Endothelial cell (in vitro differentiated cells): ENCODE results near the gene AADACL4. TPM values are rescaled to one million over a fixed set of nuclear protein-coding genes. Genes with fewer than 3 reads are reported as not detected.
"Not testable (repeated sequence)": the region's sequence is repeated elsewhere in the genome, so short reads cannot be mapped to it uniquely, and the experiment has no call there.

Experiments used
- DNase-seq: peaks from one replicate; pipeline ENCODE4 v3.0.0; 2021; ENCODE audit warnings: low spot score
- H3K27ac Mint-ChIP-seq: one replicate; pipeline ENCODE4 v1.8.0; 2021; ENCODE audit warnings: mixed read lengths, inconsistent platforms; ENCODE audit not compliant: unreplicated experiment
- H3K27me3 Mint-ChIP-seq: one replicate; pipeline ENCODE4 v1.8.0; 2021; ENCODE audit warnings: mild to moderate bottlenecking, moderate library complexity, mixed read lengths, inconsistent platforms; ENCODE audit not compliant: unreplicated experiment
- H3K36me3 Mint-ChIP-seq: one replicate; pipeline ENCODE4 v1.8.0; 2021; ENCODE audit warnings: mild to moderate bottlenecking, low read depth, mixed read lengths, inconsistent platforms; ENCODE audit not compliant: unreplicated experiment
- H3K4me1 Mint-ChIP-seq: one replicate; pipeline ENCODE4 v1.8.0; 2021; ENCODE audit warnings: mild to moderate bottlenecking, mixed read lengths, inconsistent platforms; ENCODE audit not compliant: unreplicated experiment
- H3K4me3 Mint-ChIP-seq: one replicate; pipeline ENCODE4 v1.8.0; 2021; ENCODE audit warnings: mild to moderate bottlenecking, mixed read lengths, inconsistent platforms; ENCODE audit not compliant: unreplicated experiment
- H3K9me3 Mint-ChIP-seq: one replicate; pipeline ENCODE4 v1.8.0; 2021; ENCODE audit warnings: mixed read lengths, inconsistent platforms; ENCODE audit not compliant: unreplicated experiment
- total RNA-seq: library from RNA; stranded (reverse); fragmentation: NEBNext Ultra II Directional; extraction: Animal tissue kit (Norgen Biotek cat#: 25700); gene quantifications from one replicate; pipeline ENCODE4 v1.2.1, GENCODE V29; 2021; ENCODE audit not compliant: unreplicated experiment
- TF ChIP-seq, protein P1 (sequence below): fragments of 200-600 bp; sonication (generic); IDR thresholded peaks from one replicate; pipeline ENCODE4 v1.5.0; 2021; ENCODE audit warnings: antibody characterized with exemption; ENCODE audit not compliant: unreplicated experiment

The AADACL4 gene
- total RNA-seq, 1 donor from 2014 or later: not detected

DNA sequence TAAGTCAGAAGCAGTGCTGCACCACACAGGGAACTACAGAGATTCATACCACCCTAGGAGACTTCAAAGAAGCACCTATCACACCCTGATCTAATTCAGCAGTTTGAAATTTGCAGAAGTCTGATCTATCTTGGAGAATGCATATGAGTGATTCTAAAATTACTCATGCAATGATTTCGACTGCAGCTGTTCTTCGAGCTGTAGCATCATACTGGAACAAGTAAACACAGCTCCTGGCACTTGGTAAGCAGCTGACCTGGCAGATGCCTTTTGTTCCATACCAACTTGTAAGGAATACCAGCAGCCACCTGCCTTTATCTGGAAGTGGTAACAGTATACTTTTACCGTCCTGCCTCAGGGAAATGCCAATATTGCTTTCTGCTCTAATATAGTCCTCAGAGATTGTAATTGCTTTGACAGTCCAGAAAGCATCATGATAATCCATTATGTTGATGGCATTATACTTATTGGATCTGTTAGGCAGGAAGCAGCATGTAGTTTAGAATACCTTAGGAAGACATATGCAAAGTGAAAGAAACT is 25.7 kb downstream of the AADACL4 start:
- Mint-ChIP-seq H3K4me1 (no peaks in the 10 kb centered on the region), H3K4me3 (no peak overlapping the region), H3K36me3 (peaks cover 5% of the 10 kb centered on the region), H3K27me3 (no peaks in the 10 kb centered on the region), H3K9me3 (no peaks in the 10 kb centered on the region), H3K27ac (no peak overlapping the region)
- TF ChIP-seq, protein P1, sequence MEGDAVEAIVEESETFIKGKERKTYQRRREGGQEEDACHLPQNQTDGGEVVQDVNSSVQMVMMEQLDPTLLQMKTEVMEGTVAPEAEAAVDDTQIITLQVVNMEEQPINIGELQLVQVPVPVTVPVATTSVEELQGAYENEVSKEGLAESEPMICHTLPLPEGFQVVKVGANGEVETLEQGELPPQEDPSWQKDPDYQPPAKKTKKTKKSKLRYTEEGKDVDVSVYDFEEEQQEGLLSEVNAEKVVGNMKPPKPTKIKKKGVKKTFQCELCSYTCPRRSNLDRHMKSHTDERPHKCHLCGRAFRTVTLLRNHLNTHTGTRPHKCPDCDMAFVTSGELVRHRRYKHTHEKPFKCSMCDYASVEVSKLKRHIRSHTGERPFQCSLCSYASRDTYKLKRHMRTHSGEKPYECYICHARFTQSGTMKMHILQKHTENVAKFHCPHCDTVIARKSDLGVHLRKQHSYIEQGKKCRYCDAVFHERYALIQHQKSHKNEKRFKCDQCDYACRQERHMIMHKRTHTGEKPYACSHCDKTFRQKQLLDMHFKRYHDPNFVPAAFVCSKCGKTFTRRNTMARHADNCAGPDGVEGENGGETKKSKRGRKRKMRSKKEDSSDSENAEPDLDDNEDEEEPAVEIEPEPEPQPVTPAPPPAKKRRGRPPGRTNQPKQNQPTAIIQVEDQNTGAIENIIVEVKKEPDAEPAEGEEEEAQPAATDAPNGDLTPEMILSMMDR: no peak
- no peak for DNase-seq

DNA sequence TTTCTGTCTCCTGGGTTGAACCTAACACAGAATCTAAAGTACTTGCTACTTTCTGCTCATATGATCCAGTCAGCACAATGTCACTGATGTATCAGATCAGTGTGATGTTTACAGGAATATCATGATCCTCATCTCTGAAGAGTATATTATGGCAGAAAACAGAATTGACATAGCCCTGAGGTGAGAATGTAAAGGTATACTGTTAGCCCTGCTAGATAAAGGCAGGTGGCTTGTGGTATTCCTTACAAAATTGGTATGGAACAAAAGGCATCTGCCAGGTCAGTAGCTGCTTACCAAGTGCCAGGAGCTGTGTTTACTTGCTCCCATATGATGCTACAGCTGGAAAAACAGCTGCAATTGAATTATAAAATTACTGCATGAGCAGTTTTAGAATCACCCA is 30.5 kb downstream of the AADACL4 start:
- H3K4me1 Mint-ChIP-seq: no peaks in the 10 kb centered on the region
- H3K4me3 Mint-ChIP-seq: no peak overlapping the region
- no peaks in the 10 kb centered on the region for H3K9me3 Mint-ChIP-seq
- TF ChIP-seq, protein P1: no peak
- no peaks in the 10 kb centered on the region for H3K27me3 Mint-ChIP-seq
- no peak overlapping the region for H3K27ac Mint-ChIP-seq
- no peak for DNase-seq
- H3K36me3 Mint-ChIP-seq: no peaks in the 10 kb centered on the region

DNA sequence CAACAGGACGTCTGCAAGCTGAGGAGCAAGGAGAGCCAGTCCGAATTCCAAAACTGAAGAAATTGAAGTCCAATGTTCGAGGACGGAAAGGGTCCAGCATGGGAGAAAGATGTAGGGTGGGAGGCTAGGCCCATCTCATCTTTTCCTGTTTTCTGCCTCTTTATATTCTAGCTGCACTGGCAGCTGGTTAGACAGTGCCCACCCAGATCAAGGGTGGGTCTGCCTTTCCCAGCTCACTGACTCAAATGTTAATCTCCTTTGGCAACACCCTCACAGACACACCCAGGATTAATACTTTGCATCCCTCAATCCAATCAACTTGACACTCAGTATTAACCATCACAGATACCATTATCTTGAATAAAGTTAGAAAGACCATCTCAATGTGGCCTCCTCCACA is 32.2 kb downstream of the AADACL4 start:
- not testable (repeated sequence) for H3K27ac Mint-ChIP-seq, DNase-seq, H3K4me1 Mint-ChIP-seq, H3K36me3 Mint-ChIP-seq, H3K4me3 Mint-ChIP-seq, H3K9me3 Mint-ChIP-seq, H3K27me3 Mint-ChIP-seq

DNA sequence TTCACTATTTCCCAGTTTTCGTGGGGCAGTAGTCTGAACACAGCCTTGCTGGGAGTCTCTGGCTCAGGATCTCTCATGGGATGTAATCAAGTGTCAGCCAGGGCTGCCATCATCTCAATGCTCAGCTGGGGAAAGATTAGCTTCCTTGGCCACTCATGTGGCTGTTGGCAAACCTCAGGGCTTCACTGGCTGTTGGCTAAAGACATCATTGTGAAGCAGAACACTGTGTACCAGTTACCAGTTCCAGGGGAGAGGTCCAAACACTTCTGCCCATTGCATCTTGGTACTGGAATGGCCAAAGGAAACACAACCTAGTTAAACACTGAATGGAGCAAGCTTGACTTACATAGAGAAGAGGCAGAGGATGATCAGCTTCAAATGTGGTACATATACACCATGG is 33.7 kb downstream of the AADACL4 start:
- peaks cover under 1% of the 10 kb centered on the region for H3K27me3 Mint-ChIP-seq
- H3K4me1 Mint-ChIP-seq: no peaks in the 10 kb centered on the region
- no peaks in the 10 kb centered on the region for H3K9me3 Mint-ChIP-seq
- H3K27ac Mint-ChIP-seq: no peak overlapping the region
- TF ChIP-seq, protein P1: no peak
- no peak overlapping the region for H3K4me3 Mint-ChIP-seq
- no peak for DNase-seq
- H3K36me3 Mint-ChIP-seq: no peaks in the 10 kb centered on the region

DNA sequence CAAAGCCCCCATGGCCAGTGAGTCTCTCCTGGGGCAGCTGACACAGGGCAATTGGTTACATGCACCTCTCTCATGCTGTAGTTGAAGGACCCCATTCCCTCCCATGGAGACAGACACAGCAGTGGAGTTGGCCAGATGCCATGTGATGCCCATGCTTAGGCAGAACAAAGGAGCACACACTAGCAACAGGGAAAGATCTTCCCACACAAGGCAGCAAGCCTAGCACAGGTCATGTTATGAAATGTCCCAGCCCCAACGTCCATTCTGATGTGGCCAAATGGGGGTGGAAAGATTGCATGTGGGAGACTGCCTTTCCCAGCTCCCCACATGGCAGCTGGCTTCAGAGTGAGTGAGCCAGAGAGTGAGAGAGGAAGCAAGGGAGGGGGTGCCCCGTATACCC is 34.5 kb downstream of the AADACL4 start:
- H3K4me3 Mint-ChIP-seq: no peak overlapping the region
- H3K4me1 Mint-ChIP-seq: no peaks in the 10 kb centered on the region
- no peak for DNase-seq
- no peaks in the 10 kb centered on the region for H3K36me3 Mint-ChIP-seq
- no peaks in the 10 kb centered on the region for H3K9me3 Mint-ChIP-seq
- H3K27me3 Mint-ChIP-seq: peaks cover 3% of the 10 kb centered on the region
- TF ChIP-seq, protein P1: no peak
- no peak overlapping the region for H3K27ac Mint-ChIP-seq
